Measurements from ENCODE around the gene RAMP2.

DNA sequence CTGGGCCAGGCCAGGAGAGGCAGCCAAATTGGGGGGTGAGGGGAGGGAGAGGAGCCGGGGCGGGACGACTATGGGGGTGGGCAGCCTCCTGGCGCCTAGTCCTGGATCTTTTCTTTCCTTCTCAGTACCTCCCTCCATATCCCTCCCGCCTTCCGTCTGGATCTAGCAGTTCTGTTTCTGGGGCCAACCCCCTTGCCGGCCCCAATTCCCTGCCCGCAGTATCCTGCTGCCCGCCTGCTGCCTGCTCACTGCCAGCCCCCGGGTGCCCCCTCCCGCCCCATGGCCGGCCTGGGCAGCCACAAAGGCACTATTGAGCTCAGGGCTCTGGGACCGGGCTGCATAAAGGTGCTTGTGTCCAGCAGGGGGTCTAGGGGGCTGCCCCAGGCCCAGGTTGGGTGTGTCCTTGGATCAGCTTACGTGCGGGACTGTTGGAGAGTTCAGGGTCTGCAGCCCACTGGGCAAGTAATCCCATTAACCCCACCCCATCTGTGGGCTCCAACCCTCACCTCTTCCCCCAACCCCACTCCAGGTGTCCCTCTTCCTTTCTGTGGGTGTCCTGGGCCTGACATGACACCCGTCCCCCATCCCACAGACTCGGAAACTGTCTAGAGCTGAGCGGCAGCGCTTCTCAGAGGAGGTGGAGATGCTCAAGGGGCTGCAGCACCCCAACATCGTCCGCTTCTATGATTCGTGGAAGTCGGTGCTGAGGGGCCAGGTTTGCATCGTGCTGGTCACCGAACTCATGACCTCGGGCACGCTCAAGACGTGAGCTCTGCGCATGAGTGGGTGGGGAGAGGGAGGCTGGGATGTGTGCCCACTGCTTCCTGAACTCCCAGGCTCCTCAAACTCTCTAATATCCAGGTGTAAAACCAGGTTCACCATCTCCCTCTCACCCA, 21.4 kb downstream of the RAMP2 start:
- TF ChIP-seq, protein P1, sequence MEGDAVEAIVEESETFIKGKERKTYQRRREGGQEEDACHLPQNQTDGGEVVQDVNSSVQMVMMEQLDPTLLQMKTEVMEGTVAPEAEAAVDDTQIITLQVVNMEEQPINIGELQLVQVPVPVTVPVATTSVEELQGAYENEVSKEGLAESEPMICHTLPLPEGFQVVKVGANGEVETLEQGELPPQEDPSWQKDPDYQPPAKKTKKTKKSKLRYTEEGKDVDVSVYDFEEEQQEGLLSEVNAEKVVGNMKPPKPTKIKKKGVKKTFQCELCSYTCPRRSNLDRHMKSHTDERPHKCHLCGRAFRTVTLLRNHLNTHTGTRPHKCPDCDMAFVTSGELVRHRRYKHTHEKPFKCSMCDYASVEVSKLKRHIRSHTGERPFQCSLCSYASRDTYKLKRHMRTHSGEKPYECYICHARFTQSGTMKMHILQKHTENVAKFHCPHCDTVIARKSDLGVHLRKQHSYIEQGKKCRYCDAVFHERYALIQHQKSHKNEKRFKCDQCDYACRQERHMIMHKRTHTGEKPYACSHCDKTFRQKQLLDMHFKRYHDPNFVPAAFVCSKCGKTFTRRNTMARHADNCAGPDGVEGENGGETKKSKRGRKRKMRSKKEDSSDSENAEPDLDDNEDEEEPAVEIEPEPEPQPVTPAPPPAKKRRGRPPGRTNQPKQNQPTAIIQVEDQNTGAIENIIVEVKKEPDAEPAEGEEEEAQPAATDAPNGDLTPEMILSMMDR (IDR thresholded peaks at IDR 0.05), result no peak
- TF ChIP-seq ZFX (IDR thresholded peaks at IDR 0.05; ENCODE audit: borderline replicate concordance), result no peak
